Stimulated activated CD8-positive, alpha-beta memory T cell treated with anti-CD3 and anti-CD28 coated beads, Interleukin-12 subunit alpha, Interleukin-12 subunit beta, amount 100 ng/mL, for 4 hours (primary cell): ENCODE results near the gene RASGEF1C.

Experiments used
- DNase-seq: peaks from one replicate; pipeline ENCODE4 v3.0.0-alpha.2; 2020; ENCODE audit warnings: low read depth

The RASGEF1C gene

GRCh38 chr5:180179442-180180420 lies 29.3 kb downstream of the RASGEF1C start:
- no peak for DNase-seq

GRCh38 chr5:180178531-180179441 lies 30.2 kb downstream of the RASGEF1C start:
- DNase-seq = no peak

GRCh38 chr5:180176191-180176590 lies 32.8 kb downstream of the RASGEF1C start:
- no peak for DNase-seq

GRCh38 chr5:180175015-180175431 lies 34.0 kb downstream of the RASGEF1C start:
- DNase-seq = no peak

GRCh38 chr5:180174587-180174972 lies 34.4 kb downstream of the RASGEF1C start:
- no peak for DNase-seq

GRCh38 chr5:180173875-180174586 lies 35.0 kb downstream of the RASGEF1C start:
- DNase-seq = no peak

GRCh38 chr5:180173198-180173544 lies 35.8 kb downstream of the RASGEF1C start:
- no peak for DNase-seq

GRCh38 chr5:180172447-180173197 lies 36.4 kb downstream of the RASGEF1C start:
- DNase-seq = no peak

GRCh38 chr5:180171568-180172094 lies 37.4 kb downstream of the RASGEF1C start:
- DNase-seq = no peak

GRCh38 chr5:180170810-180171567 lies 38.0 kb downstream of the RASGEF1C start:
- no peak for DNase-seq

GRCh38 chr5:180170106-180170809 lies 38.8 kb downstream of the RASGEF1C start:
- DNase-seq = no peak

GRCh38 chr5:180169248-180170105 lies 39.5 kb downstream of the RASGEF1C start:
- DNase-seq = no peak

GRCh38 chr5:180168758-180169157 lies 40.3 kb downstream of the RASGEF1C start:
- DNase-seq = no peak

- no peak for DNase-seq
Measured at GRCh38 chr5:180166176-180166575, 42.8 kb downstream of the RASGEF1C start.

GRCh38 chr5:180162304-180162661 lies 46.7 kb downstream of the RASGEF1C start:
- DNase-seq = no peak

- DNase-seq = no peak
Measured at GRCh38 chr5:180161420-180162303, 47.3 kb downstream of the RASGEF1C start.

- no peak for DNase-seq
Measured at GRCh38 chr5:180160789-180161188, 48.2 kb downstream of the RASGEF1C start.

GRCh38 chr5:180160215-180160614 lies 48.8 kb downstream of the RASGEF1C start:
- no peak for DNase-seq
